H1 (cell line): ENCODE measurements around the gene FGR. TPM values are rescaled to one million over a fixed set of nuclear protein-coding genes. Genes with fewer than 3 reads are reported as not detected.

Source experiments
- CBX5 ChIP-seq: fragments of 300-800, 300-1000 bp; sonication (generic); IDR thresholded peaks from 2 replicates; pipeline ENCODE4 v1.7.1; 2016; ENCODE audit warnings: antibody characterized with exemption, low read length, low read depth
- FOSL1 ChIP-seq: IDR thresholded peaks from 2 replicates; pipeline ENCODE4 v1.6.1; 2011; ENCODE audit warnings: mild to moderate bottlenecking, low read depth, low read length, moderate library complexity; ENCODE audit not compliant: insufficient read depth
- POU5F1 ChIP-seq: IDR thresholded peaks from 2 replicates; pipeline ENCODE4 v1.6.1; 2011; ENCODE audit warnings: low read depth, mild to moderate bottlenecking, low read length, moderate library complexity
- RXRA ChIP-seq: IDR thresholded peaks from 2 replicates; pipeline ENCODE4 v1.6.1; 2011; ENCODE audit warnings: low read depth, mild to moderate bottlenecking, low read length, moderate library complexity; ENCODE audit not compliant: insufficient read depth
- SIN3A ChIP-seq, 2 experiments: IDR thresholded peaks in 1 of 2; conservative IDR thresholded peaks in 1 of 2; 2 replicates each; pipeline ENCODE4 v1.6.1; 2011 to 2012; ENCODE audit warnings: low read length in 2 of 2, improper control_type of control experiment in 1 of 2, low read depth in 1 of 2, mild to moderate bottlenecking in 1 of 2
- TEAD4 ChIP-seq: IDR thresholded peaks from 2 replicates; pipeline ENCODE4 v1.6.1; 2012; ENCODE audit warnings: low read depth, low read length, inconsistent platforms, mixed read lengths
- YY1 ChIP-seq: IDR thresholded peaks from 2 replicates; pipeline ENCODE4 v1.6.1; 2011; ENCODE audit warnings: low read depth, mild to moderate bottlenecking, low read length
- polyA plus RNA-seq, 7 experiments: library from polyadenylated mRNA; depleted of rRNA in 3 of 7; stranded (reverse) in 5 of 7; unstranded in 2 of 7; fragments of >200 nt in 5 of 7; fragments of 200-250 nt in 2 of 7; gene quantifications; 1 replicate in 5 of 7; 2 replicates in 1 of 7; 4 replicates in 1 of 7; pipeline versions ENCODE4 v1.2.1 to v1.2.3, GENCODE V29; 2011 to 2013; ENCODE audit warnings: missing spikeins in 2 of 7, mixed read lengths in 2 of 7
- total RNA-seq: library from RNA; stranded (reverse); fragmentation: NEBNext Ultra II Directional; extraction: Animal tissue kit (Norgen Biotek cat#: 25700); gene quantifications from 2 replicates; pipeline ENCODE4 v1.2.1, GENCODE V29; 2021
- TF ChIP-seq, protein P1 (sequence below): IDR thresholded peaks from 2 replicates; pipeline ENCODE4 v1.6.1; 2012; ENCODE audit warnings: inconsistent platforms

Gene FGR
- total and polyA plus RNA-seq, 2 of the 8 experiments (the other 6 are each of a cell fraction or from before 2014, with no cell fraction given): 0.22 to 0.95 TPM

DNA sequence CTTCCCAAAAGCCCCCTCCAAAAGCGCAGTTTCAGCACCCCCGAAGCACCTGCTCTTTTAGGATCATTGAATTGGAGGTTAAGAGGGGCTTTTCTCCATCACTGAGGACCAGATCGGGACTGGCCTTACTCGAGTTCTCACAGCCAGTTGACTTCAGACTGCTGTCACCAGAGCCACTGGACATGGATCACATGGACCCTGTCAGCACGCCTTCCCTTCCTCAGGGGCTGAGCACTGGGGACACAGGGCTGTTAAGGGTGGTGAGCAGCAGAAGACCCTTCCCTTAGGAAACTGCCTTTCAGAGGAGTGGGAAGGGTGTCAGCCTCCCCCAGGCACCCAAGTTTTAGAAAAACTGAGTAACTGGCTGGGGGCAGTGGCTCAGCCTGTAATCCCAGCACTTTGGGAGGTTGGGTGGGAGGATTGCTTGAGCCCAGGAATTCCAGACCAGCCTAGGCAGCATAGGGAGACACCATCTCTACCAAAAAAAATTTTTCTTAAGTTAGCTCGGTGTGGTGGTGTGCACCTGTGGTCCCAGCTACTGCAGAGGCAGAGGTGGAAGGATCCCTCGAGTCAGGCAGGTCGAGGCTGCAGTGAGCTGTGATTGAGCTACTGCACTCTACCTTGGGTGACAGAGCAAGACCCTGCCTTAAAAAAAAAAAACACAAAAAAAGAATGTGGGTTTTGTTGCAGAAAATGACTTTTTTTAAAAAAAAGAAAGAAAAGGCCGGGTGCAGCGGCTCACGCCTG is 584 bp upstream of the FGR start (continued):
- TF ChIP-seq FOSL1: no peak
- no peak for TF ChIP-seq CBX5
- TF ChIP-seq TEAD4: no peak
- TF ChIP-seq RXRA: no peak
- no peak for TF ChIP-seq SIN3A (conservative IDR thresholded peaks at IDR 0.05 in 1 of 2, IDR thresholded peaks at IDR 0.05 in 1 of 2; ENCODE audit: low read depth in 1 of 2, low read length in 2 of 2)
- TF ChIP-seq YY1: no peak
- no peak for TF ChIP-seq POU5F1
- TF ChIP-seq, protein P1, sequence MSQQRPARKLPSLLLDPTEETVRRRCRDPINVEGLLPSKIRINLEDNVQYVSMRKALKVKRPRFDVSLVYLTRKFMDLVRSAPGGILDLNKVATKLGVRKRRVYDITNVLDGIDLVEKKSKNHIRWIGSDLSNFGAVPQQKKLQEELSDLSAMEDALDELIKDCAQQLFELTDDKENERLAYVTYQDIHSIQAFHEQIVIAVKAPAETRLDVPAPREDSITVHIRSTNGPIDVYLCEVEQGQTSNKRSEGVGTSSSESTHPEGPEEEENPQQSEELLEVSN: no peak
